Femur (tissue), 1 donor: Measurements from ENCODE around the gene GRIPAP1.
A peak's percentile ranks its signal among the peaks of the same experiment; 100 is the strongest.
"Not testable (repeated sequence)": the region's sequence is repeated elsewhere in the genome, so short reads cannot be mapped to it uniquely, and the experiment has no call there.

Experiments used
- DNase-seq: peaks from one replicate; pipeline ENCODE4 v3.0.0-alpha.2; 2017

Gene GRIPAP1

DNA sequence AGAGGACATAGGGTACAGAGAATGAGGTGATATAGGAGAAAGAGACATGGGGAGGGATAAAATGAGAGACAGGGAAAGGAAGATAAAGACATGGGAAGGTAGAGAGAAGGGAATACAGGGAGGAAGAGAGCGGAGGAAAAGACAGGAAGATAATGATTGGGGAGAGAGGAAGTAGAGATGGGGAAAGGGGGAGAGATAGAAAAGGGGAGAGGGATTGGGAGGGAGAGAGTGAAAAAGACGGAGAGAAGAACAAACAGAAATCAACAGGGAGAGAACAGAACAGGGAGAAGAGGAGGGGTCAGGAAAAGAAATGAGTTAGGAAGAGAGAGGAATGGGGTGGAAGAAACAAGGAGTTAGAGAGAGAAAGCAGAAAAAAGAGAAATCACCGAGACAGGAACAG lies 4.6 kb downstream of the GRIPAP1 start:
- DNase-seq = no peak

DNA sequence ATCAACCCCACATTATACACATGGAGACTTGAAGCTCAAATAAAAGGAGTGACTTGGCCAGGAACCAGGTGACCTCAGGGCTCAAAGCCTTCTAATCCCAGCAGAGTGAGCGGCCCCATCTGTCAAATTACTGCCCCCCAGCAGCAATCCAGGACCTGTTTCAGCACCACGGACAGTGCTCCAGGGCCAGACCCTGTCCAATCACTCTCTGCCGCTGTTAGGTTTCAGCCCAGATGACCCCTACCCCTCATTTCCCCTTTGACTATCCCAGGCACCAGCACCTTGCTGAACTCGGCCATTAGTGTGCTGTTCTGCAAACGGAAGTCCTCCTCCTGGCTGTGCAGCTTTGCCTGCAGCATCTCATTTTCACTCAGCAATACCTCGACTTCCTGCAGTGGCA lies 5.1 kb downstream of the GRIPAP1 start:
- DNase-seq = no peak

DNA sequence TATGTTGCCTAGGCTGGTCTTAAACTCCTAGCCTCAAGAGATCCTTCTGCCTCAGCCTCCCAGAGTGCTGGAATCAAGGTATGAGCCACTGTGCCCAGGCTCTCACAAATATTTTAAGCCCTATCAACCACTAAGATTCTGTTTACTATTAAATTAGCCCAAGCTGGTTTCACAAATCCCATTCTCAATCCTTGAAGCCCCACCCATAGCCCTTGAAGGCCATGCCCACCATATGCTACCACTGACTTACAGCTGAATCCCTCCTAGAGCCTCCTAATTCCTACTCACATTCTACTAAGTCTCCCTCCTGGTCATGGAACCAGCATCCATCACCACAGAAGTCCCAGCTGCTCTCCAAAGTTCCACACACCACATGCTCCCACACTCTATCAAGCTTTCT lies 9.7 kb downstream of the GRIPAP1 start:
- DNase-seq = no peak

DNA sequence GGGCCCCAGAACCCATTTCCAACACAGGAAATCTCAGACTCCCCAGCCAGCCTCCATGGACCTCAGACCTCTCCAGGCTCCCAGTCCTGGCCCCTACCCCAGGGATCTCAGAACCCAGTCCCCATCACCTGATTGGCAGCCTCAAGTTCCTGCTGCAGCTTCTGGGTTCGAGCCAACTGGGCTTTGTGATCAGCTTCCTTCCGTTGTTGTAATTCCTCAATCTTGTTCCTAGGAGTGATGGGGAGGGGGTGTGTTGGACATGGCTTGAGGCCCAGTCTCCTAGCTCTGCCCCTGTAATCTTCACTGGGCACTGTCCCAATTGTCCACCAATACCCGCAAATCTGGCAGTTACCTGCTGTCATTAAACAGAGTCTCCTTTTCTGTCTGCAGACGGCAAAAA lies 12.6 kb downstream of the GRIPAP1 start:
- DNase-seq = no peak

DNA sequence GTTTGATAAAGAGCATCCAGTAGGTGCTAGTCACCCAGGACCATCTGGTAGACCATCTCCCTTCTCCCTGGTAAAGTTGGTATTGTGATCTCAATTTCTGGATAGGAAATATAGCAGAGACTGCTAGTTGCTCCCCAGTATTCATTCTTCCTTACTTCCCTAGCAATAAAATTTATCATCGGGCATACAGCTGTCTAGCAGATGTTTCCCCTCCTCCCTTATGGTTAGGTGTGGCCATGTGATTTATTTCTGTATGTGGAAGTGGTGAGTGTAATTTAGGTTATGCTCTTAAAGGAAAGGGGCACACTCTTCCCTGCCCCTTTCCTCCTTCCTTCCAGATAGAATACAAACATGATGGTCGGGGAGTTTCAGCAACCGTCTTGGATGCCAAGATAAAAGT lies 18.2 kb downstream of the GRIPAP1 start:
- DNase-seq = no peak

DNA sequence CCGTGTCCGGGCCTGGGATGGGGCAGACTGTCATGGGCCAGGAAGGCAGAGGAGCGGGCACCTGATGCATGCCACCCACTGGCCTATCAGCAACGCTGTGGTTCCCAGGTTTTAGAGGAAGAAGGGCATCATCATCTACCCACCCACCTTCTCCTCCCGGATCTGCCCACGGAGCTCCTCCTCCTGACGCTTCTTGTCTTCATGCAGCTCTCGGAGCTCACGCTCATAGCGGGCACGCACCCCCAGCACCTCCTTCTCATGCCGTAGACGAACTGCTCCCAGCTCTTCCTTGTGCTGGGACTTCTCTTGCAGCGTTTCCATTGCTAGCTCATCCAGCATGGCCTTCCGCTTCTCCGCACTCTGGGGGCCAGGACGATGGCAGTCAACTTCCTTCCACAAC lies 19.0 kb downstream of the GRIPAP1 start:
- DNase-seq = no peak

DNA sequence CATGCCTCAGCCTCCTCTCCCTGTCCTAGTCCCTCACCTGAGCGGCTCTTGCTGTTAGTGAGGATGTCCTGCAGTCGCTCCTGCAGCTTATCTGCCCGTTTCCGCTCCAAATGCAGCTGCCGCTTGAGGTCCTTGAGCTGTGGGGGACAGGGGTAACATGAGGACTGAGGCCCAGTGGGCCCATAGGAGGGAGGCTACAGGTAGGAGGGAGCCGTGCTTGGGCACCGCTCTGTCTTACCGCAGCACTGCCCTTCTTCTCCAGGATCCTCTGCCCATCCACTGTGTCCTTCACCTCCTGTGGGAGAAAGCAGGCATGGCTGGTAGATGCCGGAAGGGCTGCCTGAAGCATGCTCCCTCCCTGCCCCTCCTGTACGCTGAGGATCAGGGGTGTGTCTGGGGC lies 20.9 kb downstream of the GRIPAP1 start:
- DNase-seq = no peak

DNA sequence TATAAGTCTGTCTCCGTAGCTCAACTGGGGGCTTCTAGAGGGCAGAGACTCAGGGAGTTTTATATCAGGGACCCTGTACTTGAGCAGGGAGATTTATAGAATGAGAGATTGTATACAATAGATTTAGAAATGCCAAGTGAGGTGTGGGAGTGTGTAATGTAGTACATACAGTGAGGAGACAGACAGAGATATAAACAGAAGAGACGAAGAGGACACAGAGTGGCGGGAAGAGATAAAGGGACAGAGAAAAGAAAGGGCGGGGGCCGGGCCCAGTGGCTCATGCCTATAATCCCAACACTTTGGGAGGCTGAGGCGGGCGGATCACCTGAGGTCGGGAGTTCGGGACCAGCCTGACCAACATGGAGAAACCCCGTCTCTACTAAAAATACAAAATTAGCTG lies 21.7 kb downstream of the GRIPAP1 start:
- not testable (repeated sequence) for DNase-seq

DNA sequence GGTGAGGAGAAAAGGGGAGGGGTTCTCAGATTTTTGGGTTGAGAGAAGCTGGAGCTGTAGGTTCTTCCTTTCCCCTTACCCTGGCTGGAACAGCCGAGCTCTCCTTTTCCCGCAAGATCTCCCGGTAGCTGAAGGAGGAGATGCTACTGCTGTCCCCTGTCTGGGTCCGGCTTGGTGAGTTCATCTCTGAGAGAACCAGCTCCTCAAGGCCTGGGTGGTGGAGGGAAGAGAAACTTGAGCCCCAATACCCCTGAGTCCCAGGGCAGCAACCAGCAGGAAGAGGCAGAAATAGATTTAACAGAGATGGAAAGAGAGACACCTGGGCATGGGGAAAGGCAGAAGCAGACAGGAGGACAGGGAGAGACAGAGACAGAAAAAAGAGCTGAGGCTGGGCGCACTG lies 23.8 kb downstream of the GRIPAP1 start:
- no peak for DNase-seq

DNA sequence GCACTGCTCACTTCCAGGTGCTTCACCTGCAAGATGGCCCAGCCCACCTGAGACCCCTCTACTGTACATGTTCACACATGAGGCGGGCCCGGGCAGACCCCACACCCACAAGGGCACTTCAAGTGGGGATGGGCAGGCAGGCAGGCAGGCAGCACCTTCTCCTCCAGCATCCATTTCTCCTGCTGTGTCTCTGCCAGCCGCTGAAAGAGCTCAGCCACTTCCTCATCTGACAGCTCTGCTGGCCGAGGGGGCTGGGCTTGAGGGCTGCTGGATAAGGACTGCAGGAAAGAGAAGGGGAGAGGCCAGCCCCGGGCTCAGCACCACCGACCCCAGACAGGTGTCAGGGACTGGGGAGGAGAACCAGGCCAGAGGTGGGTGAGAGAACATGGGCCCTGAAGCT lies 26.0 kb downstream of the GRIPAP1 start:
- DNase-seq = no peak

DNA sequence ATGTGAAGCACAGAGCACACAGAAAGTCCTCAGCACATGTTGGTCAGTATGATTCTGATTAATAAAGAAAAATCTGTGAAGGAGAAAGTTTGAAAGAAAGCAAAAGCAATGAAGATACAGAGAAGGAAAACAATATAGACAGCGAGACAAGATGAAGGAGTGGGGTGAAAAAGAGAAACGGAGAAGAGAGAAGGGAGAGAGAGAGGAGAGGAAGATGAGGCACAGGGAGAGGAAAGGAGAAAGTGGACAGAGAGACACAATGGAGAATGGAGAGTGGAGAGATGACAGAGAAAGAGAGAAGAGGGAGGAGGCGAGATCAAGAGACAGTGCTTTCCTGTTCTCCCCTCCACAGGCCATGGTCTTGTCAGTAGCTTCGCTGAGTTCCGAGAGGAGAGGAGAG lies 26.5 kb downstream of the GRIPAP1 start:
- no peak for DNase-seq

DNA sequence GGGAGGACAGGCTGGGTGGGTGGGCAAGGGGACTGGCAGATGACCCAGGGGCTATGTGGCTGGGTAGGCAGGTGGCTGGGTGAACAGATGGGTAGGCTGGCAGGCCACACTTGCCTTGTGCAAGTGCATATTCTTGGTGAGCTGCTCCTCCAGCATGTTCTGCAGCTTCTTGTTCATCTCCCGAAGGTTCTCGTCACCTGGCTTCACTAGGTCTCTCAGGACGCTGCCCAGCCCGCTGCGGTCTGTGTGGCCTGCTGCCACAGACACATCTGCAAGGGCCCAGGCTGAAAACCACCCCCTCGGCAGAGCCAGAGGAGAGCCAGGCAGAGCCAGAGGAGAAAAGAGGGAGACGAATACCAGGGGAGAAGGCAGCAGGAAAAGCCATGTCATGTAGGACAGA lies 27.0 kb downstream of the GRIPAP1 start:
- no peak for DNase-seq

DNA sequence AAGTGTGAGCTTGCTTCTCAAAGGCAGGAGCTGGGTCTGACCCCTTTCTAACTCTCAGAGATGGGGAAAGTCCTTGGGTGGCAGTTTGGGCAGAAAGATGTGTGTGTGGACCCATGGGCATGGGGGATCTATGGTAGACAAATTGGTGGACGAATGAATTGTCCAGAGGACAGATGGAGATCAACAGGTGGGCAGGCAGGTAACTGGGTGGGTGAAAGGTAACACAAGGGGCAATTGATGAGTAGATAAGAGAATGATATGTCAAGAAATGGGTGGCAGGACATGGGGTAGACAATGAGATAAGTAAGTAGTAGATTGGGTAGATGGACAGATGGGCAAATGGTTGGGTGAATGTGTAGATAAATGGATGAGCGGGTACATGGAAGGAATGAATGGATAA lies 27.5 kb downstream of the GRIPAP1 start:
- no peak for DNase-seq

DNA sequence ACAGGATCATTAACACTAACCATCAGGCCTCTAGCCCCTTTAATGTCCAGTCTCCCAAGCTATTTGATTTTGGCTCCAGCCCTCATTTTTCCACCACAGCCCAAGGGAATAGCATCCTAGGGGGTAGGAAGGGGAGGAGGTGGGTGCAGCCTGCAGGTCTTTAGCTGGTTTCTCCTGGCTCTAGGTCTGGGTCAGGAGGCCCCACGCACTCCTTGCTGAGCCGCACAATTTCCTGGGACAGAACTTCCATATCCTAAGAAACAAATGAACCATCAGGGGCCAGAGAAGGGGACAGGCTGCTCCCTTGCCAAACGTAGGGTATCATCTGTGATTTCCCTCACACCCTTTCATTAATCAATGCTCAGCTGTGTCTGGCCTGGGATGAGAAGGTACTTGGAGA lies 28.0 kb downstream of the GRIPAP1 start:
- DNase-seq = no peak

DNA sequence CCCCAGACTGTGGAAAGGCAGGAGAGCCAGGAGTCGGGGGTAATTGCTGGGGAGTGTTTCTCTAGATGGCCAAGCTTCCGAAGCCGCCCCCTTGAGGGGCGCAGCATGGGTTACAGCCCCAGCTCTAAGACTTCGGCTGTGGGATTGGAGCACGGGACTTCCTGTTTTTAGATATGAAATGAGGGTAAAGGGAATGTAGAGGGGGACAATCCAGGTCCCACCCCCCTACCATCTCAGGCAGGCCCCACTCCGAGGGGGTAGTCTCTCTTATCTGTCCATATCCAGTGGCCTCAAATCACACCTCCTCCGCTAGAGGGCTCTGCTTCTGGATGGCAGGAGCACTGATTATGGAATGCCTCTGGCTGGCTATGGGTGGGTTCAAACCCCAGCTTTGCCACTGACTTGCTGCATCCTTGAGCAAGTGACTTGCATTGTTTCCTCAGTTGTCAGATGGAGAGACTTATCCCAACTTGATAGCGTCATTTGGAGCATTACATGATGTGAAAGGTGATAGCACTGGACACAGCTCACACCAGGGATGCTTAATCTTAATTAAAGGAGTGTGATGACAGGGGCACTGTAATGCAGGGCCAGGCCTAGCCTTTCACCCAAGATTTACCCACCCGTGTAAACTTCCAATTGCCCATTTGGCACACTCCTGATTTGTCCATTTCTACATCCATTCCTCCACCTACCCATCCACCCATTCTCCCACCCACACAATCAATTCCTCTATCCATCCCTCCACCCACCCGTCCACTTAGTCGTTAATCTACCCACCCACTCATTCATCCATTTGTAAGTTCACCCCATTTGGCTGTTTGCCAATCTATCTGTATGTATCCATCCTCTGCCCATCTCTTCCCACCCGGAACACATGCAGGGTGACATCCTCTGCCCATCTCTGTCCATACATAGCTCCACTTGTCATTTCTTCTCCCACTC lies 29.6 kb downstream of the GRIPAP1 start:
- DNase-seq = peak; percentile 32

DNA sequence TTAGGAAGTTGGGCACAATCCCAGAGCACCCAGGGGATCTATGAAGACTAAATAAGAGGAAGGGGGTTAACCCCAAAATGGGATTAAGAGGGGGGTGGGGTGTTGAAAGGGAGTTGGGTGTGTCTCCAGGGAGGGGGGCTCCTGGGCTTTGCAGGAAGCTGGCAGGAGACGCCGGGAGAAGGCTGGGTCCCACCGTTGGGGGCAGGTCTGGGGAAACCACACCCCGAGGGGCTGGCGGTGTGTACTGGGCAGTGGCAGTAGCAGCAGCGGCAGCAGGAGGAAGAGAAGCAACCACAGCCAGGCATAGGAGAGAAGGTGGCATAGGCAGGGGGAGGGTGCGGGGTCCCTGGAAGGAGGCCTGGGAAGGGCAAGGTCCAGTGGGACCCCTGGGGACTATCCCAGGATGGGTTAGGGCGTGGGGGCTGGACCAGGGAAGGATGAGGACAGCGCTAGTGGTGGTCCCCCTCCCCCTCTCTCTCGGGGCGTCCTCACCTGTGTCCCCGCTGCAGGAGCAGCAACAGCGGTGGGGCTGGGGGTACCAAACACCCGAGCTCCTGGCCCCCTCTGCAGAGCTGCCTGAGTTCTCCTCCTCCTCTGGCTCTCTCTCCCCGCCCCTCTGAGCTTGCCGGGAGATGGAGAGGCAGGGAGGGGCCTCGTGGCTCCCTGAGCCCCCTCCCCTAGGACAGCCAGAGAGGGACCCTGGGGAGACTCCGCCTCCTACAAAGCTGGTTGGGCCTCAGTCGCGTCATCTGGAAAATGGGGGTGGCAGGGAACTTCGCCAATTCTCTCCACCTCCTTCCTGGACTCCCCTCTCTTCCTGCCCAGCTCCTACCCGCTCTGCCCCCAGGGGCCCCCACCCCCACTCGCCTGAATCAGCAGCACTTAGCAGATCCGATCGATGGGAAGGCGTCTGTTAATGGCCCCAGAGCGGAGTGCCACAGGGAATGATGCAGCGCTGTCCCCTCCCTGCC lies 30.5 kb downstream of the GRIPAP1 start, which contains the start of gene KCND1:
Gene KCND1 (minus strand): TSS at position 596 of the 971 bp plus-strand sequence. CDS start 1,573 bp downstream, outside the sequence.
- peak; percentile 43 for DNase-seq

DNA sequence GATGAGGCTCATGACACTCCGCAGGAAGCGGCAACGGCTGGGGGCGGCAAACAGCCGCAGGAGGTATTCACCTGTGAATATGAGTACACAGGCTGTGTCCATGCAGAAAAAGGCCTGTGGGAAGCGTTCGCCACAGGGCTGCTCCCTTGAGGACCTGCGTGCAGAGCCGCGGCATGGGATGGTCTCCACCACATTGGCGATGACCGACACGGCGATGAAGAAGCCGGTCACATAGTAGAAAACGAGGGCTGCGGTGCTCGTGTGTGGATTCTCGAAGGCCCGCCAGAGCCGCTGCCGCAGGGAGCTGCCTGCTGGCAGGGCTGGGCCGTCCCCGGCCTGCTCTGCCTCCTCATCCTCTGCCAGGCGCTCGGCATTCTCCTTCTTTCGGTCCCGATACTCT lies 32.6 kb downstream of the GRIPAP1 start:
- DNase-seq = no peak

DNA sequence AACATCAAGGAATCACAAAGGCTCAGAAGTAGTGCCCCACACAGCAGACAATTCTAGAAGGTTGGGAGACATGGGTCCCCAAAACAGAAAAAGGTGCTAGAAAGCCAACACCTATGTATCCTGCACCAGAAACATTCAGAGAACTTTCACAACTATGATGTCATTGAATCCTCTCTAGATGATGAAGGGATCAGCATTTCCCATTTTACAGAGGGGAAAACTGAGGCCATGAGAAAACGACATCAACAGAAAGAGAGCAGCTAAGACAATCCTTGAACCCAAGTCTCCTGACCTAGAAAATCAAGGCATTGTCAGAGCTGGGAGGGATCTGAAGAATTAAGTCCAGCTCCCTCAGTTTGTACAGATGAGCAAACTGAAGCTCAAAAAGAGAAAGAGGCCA lies 33.7 kb downstream of the GRIPAP1 start:
- no peak for DNase-seq

DNA sequence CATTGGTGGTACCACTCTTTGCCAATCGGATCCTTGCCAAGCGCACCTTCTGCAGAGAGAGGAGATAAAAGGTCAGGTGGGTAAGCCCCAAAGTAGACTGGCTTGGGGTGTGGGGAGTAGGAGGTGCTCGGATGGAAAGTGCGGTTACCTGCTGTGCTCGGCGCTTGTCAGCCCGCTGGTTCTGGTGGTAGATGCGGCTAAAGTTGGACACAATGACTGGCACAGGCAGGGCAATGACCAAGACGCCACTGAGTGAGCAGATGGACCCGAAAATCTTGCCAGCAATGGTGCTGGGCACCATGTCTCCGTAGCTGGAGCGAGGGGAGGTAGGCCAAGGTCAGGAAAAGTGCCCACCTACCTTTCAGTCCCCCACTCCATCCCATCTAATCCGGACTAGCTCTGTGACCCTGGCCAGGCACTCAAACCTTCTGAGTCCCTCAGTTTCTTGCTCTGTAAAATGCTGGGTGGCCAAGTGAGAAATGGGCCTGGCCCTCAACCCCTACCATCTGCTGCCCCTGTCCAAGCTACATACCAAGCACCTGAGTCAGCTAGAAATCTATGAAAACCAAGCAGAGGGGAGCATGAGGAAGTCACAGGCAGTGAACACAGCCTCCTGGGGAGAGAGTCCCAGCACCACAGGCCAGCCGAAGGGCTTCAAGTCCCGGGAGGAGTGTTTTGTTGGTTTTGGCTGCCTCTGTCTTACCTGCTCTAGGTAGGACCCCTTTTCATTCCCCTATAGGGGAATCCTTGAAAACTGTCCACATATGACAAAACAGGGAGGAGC lies 35.1 kb downstream of the GRIPAP1 start:
- no peak for DNase-seq

DNA sequence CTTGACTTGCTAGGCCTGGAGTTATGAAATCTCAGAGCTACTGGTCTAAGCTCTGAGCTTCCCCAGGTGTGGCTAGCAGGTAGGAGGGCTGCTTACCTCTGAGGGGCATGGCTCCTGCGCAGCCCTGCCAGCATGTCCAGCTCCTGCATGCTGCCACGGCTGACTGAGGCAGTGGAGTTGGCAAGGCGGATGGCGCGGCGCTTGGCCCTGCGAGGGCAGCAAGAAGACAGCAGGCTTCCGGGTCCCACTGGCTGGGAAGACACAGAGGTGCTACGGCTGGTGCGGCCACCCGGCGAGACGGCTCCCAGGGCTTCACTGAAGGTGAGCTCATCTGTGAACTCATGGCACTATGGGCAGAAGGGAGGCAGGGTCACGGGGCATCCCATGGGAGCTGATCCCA lies 36.1 kb downstream of the GRIPAP1 start:
- no peak for DNase-seq

DNA sequence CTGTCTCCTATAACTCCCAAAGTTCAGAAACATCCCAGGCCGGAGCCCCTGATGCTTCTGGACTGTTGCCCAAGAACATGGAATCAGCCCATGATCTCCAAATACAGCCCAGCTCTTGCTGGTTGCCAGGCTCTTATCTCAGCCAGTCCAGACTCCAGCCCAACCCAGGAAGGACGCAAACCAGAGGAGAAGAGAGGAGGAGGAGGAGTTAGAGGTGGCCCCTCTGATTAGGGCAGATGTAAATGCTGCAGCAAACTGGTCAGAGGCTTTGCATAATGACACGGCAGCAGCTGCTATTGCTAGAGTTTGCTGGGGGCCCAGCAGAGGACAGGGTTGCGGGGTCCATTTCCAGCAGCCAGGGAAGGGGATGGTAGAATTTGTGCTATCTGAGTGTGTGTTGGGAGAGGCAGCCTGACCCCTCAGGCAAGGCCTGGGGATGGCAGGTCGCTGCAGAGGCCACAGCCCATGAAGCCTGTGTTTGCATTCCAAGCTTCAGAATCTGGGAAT lies 40.4 kb downstream of the GRIPAP1 start:
- DNase-seq = no peak

DNA sequence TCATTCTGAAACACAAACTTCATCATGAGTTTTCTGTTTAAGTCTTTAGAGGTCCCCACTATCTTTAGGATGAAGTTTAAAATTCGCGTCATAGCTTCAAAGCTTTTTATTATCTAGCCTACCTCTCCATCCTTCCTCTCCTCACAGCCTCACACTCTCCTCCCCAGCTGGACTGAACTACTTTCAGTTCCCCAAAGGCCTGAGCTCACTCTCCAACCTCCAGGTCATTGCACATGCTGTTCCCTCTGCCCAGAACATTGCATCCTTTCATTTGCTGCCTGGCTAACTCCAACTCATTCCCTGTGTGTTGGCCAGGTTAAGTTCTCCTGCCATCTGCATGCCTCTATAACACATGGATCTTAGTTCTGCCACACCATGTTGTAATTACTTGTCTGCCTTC lies 41.8 kb downstream of the GRIPAP1 start:
- no peak for DNase-seq
